ENCODE data around the gene FLACC1. TPM values are rescaled to one million over a fixed set of nuclear protein-coding genes. Genes with fewer than 3 reads are reported as not detected.

The FLACC1 gene, protein sequence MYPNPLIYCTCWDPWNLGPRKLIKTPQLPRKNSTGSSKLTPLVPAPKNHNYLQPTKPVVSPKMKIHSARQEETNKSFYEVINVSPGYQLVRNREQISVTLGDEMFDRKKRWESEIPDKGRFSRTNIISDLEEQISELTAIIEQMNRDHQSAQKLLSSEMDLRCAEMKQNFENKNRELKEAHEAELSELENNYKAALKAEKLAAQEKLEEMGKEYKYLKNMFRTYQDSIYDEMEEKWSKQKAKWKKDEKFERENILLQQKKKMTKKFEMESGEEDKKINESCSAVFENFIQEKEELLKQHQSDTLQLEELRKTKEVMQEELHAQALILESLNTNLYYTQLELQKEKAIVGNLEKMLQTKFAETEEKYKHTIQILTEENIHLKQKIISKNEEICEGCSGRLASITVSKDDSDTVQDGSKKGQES
- 0.38 and 2.3 TPM in 2 replicates for total RNA-seq (2014; rRNA removed; shearing (Covaris generic))
- 0.34 and 1.4 TPM in 2 replicates for polyA plus RNA-seq (2016; fragmentation: Nextera tagmentation; extraction: Ambion mirVana)

DNA sequence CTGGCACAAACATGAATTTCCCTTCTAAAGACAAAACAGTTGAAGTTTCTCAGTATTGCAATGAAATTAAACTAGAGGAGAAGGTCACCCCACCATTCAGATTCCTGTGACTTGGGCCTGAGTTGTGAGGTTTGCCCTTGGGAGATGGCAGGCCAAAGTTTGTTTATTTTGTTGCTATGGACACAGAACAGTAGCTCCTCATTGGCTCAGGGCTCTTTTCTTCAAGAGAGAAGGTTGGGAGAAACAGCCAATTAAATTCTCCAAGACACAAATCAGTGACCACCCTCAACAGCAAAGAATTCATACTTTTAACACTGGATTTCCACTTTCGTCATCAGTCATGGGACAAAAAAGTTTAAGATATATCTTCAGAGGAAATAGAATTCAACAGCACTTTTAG lies at the start of gene FLACC1:
TSS of gene FLACC1 (minus strand) at position 125 of the 400 bp plus-strand sequence. CDS start 5,941 bp downstream, outside the sequence.
- Histone ChIP-seq H3F3A (ENCODE audit: insufficient read depth) (peaks cover 14% of the 10 kb centered on the region), H3K27ac (no peak within 1 kb of the TSS)

DNA sequence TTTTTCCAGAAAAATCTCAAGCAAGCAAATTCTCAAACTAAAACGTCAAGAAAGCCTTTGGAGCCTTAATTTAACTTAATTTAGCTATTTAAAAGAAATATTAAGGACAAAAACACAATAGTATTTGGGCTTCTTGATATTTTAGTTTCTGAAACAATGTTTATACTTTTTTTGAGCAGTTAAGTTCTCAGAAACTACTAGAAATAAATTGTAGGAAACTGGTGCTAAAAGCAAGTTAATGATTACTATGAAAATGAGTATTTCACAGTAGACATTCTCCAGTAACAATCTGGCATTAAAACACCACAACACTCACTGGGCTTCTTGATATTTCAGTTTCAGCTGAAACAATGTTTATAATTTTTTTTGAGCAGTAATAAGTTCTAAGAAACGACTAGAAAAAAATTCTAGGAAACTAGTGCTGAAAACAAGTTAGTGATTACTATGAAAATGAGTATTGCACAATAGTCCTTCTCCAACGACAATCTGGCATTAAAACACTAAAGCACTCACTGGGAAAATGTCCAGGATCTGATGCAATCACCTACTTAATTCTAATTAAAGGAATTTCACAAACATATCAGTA lies 49.0 kb upstream of the FLACC1 start:
- H3K79me2 ChIP-seq (ENCODE audit: insufficient read depth), result peaks cover 71% of the 10 kb centered on the region
- no peaks in the 10 kb centered on the region for H4K20me1 ChIP-seq (ENCODE audit: insufficient read depth)
- H3K27ac ChIP-seq, result peak overlapping the region; percentile 22
- H3K27me3 ChIP-seq (replicated peaks; ENCODE audit: insufficient read depth), result no peaks in the 10 kb centered on the region
- H3K4me2 ChIP-seq (ENCODE audit: unreplicated experiment), result peak overlapping the region; percentile 64
- no peaks in the 10 kb centered on the region for H3K36me3 ChIP-seq (ENCODE audit: low read depth)
- DNase-seq, result peak; percentile 89
- no peaks in the 10 kb centered on the region for H3K9me3 ChIP-seq (ENCODE audit: low read depth)
- in situ Hi-C loops (cut with MboI), result no loop called here
- peak overlapping the region; percentile 35; the same call in 1 of the 2 replicates for H3K9ac ChIP-seq
- no peak for TF ChIP-seq EZH2phosphoT487 (IDR thresholded peaks at IDR 0.05; ENCODE audit: insufficient read depth, low read depth)
- no peak for TF ChIP-seq EZH2 (IDR thresholded peaks at IDR 0.05; ENCODE audit: insufficient read depth, poor library complexity, severe bottlenecking)
- H3F3A ChIP-seq (ENCODE audit: insufficient read depth), result peaks cover 16% of the 10 kb centered on the region
- H3K4me1 ChIP-seq (ENCODE audit: insufficient read depth), result peaks cover 34% of the 10 kb centered on the region
- WGBS, 2 experiments (ENCODE audit: low coverage in 1 of 2, low lambda C conversion rate in 2 of 2, missing lambda C conversion rate in 2 of 2), result 9 to 11% methylated on average over 3 of the region's 3 CpGs
- no peak overlapping the region for H2AFZ ChIP-seq
- no peaks in the 10 kb centered on the region for H3K9me2 ChIP-seq (ENCODE audit: insufficient read depth)
- H3K4me3 ChIP-seq, result peak overlapping the region; percentile 23

More for the DNA sequence above, at the start of gene FLACC1:
- no peaks in the 10 kb centered on the region for H3K9me2 ChIP-seq (ENCODE audit: insufficient read depth)
- no peak within 1 kb of the TSS for H2AFZ ChIP-seq
- H3K4me1 ChIP-seq (ENCODE audit: insufficient read depth), result peaks cover 11% of the 10 kb centered on the region
- H3K4me3 ChIP-seq, result no peak within 1 kb of the TSS
- in situ Hi-C loops (cut with MboI), result no loop called here
- WGBS, 2 experiments (ENCODE audit: low coverage in 1 of 2, low lambda C conversion rate in 2 of 2, missing lambda C conversion rate in 2 of 2), result 66 to 75% methylated on average over 1 of the region's 1 CpG
- 0 out of 2 replicates have a peak, but pooled peaks cover 6% of the 10 kb centered on the region for H3K36me3 ChIP-seq (ENCODE audit: low read depth)
- TF ChIP-seq EZH2phosphoT487 (IDR thresholded peaks at IDR 0.05; ENCODE audit: insufficient read depth, low read depth) (no peak), EZH2 (IDR thresholded peaks at IDR 0.05; ENCODE audit: insufficient read depth, poor library complexity, severe bottlenecking) (no peak)
- H3K4me2 ChIP-seq (ENCODE audit: unreplicated experiment), result no peak within 1 kb of the TSS
- H4K20me1 ChIP-seq (ENCODE audit: insufficient read depth), result no peaks in the 10 kb centered on the region
- no peak within 1 kb of the TSS for H3K9ac ChIP-seq
- no peaks in the 10 kb centered on the region for H3K9me3 ChIP-seq (ENCODE audit: low read depth)
- no peaks in the 10 kb centered on the region for H3K27me3 ChIP-seq (replicated peaks; ENCODE audit: insufficient read depth)
- DNase-seq, result peak; percentile 51
- no peaks in the 10 kb centered on the region for H3K79me2 ChIP-seq (ENCODE audit: insufficient read depth)

DNA sequence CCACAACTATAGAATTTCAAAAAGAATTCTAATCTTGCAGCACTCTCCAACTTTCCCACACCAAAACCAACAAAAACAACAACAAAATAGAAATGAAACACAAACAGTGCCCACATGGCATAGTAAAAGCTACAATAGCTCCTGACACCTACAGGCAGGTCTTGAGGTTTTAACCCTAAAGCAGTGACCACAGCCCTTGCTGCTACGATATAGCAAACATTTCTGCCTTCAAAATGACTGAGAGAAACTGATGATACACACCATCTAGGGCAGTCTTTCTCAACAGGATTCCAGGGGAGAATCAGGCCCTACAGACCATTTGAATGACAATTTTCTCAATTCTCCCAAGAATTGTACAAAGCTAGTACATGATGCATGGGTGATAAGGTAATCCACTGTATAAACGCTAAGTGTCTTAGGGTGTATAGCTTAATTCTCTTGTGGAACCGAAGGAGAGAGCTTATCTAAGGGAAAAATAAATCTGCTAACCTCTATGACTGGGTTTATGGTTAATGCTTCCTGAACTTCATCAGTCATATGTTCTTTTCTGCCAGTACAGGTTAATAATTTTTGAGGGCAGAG lies 47.6 kb upstream of the FLACC1 start:
- Histone ChIP-seq H3K9me3 (ENCODE audit: low read depth) (no peaks in the 10 kb centered on the region), H3K9ac (no peak overlapping the region), H4K20me1 (ENCODE audit: insufficient read depth) (no peaks in the 10 kb centered on the region), H3K4me3 (no peak overlapping the region), H2AFZ (no peak overlapping the region), H3K9me2 (ENCODE audit: insufficient read depth) (no peaks in the 10 kb centered on the region), H3K4me2 (ENCODE audit: unreplicated experiment) (no peak overlapping the region), H3K36me3 (ENCODE audit: low read depth) (no peaks in the 10 kb centered on the region), H3K27me3 (replicated peaks; ENCODE audit: insufficient read depth) (no peaks in the 10 kb centered on the region), H3K79me2 (ENCODE audit: insufficient read depth) (peaks cover 71% of the 10 kb centered on the region), H3K27ac (no peak overlapping the region), H3K4me1 (ENCODE audit: insufficient read depth) (peaks cover 31% of the 10 kb centered on the region), H3F3A (ENCODE audit: insufficient read depth) (peaks cover 13% of the 10 kb centered on the region; the same call in 1 of the 2 replicates)
- no peak for TF ChIP-seq EZH2 (IDR thresholded peaks at IDR 0.05; ENCODE audit: insufficient read depth, poor library complexity, severe bottlenecking)
- no peak for TF ChIP-seq EZH2phosphoT487 (IDR thresholded peaks at IDR 0.05; ENCODE audit: insufficient read depth, low read depth)
- in situ Hi-C loops (cut with MboI), result no loop called here
- 99% methylated on average over 3 of the region's 3 CpGs for WGBS, 2 experiments (ENCODE audit: low coverage in 1 of 2, low lambda C conversion rate in 2 of 2, missing lambda C conversion rate in 2 of 2)
- DNase-seq, result no peak

DNA sequence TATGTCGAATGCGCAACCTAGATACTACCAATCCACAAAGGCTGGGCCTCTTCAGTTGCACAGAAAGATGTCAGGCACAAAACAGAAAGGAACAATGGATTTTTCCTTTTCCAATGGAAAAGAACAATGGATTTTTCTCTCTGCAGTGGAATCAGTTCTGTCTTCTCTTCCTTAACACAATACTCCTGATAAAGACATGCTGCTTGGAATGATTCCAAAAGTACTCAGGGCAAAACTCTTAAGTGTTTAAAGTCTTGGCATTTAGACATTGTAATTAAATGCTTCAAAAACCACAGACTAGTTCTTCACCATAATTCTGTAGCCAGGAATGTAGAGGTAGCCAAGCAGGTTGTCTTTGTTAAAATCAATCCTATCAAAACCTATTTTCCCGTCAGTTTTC lies 46.7 kb upstream of the FLACC1 start:
- WGBS, 2 experiments (ENCODE audit: low coverage in 1 of 2, low lambda C conversion rate in 2 of 2, missing lambda C conversion rate in 2 of 2), result 97 to 98% methylated on average over 3 of the region's 3 CpGs
- Histone ChIP-seq H3K9me2 (ENCODE audit: insufficient read depth) (no peaks in the 10 kb centered on the region), H3K36me3 (ENCODE audit: low read depth) (no peaks in the 10 kb centered on the region; the same call in 1 of the 2 replicates), H3K27ac (no peak overlapping the region), H3K27me3 (replicated peaks; ENCODE audit: insufficient read depth) (no peaks in the 10 kb centered on the region), H4K20me1 (ENCODE audit: insufficient read depth) (no peaks in the 10 kb centered on the region), H3K9ac (no peak overlapping the region), H3K4me1 (ENCODE audit: insufficient read depth) (peaks cover 31% of the 10 kb centered on the region), H3F3A (ENCODE audit: insufficient read depth) (peaks cover 13% of the 10 kb centered on the region; the same call in 1 of the 2 replicates), H2AFZ (no peak overlapping the region), H3K4me3 (no peak overlapping the region), H3K79me2 (ENCODE audit: insufficient read depth) (peaks cover 64% of the 10 kb centered on the region), H3K9me3 (ENCODE audit: low read depth) (no peaks in the 10 kb centered on the region), H3K4me2 (ENCODE audit: unreplicated experiment) (no peak overlapping the region)
- in situ Hi-C loops (cut with MboI), result no loop called here
- peak; percentile 19 for DNase-seq
- no peak for TF ChIP-seq EZH2 (IDR thresholded peaks at IDR 0.05; ENCODE audit: insufficient read depth, poor library complexity, severe bottlenecking)
- no peak for TF ChIP-seq EZH2phosphoT487 (IDR thresholded peaks at IDR 0.05; ENCODE audit: insufficient read depth, low read depth)
